SK-N-SH (cell line): Measurements from ENCODE around the gene CATSPER4.

Experiments
- CTCF ChIP-seq: fragments of 200-600 bp; sonication (generic); IDR thresholded peaks from 2 replicates; pipeline ENCODE4 v1.6.1; 2017; ENCODE audit warnings: antibody characterized with exemption, mild to moderate bottlenecking, moderate library complexity
- EZH2phosphoT487 ChIP-seq: fragments of 200-600 bp; sonication (generic); IDR thresholded peaks from 2 replicates; pipeline ENCODE4 v1.6.1; 2017; ENCODE audit warnings: low read depth, mixed run types, mild to moderate bottlenecking, antibody characterized with exemption, moderate library complexity, borderline replicate concordance
- GATA2 ChIP-seq: sonication (generic); formaldehyde crosslinking; IDR thresholded peaks from 2 replicates; pipeline ENCODE4 v1.5.0; 2020; ENCODE audit warnings: mild to moderate bottlenecking, missing genetic modification reagents
- POLR2AphosphoS5 ChIP-seq: IDR thresholded peaks from 2 replicates; pipeline ENCODE4 v1.6.1; 2012; ENCODE audit warnings: low read depth, low read length
- RAD21 ChIP-seq: IDR thresholded peaks from 2 replicates; pipeline ENCODE4 v1.6.1; 2012; ENCODE audit warnings: mild to moderate bottlenecking, low read length
- SMC3 ChIP-seq: IDR thresholded peaks from 2 replicates; pipeline ENCODE4 v1.6.1; 2012; ENCODE audit warnings: low read depth, low read length, improper control_type of control experiment
- USF1 ChIP-seq: IDR thresholded peaks from 2 replicates; pipeline ENCODE4 v1.4.0; 2012; ENCODE audit warnings: low read depth, borderline replicate concordance

- TF ChIP-seq CTCF: no peak
- TF ChIP-seq POLR2AphosphoS5: no peak
- no peak for TF ChIP-seq RAD21
- no peak for TF ChIP-seq GATA2 (CRISPR knock-in tag)
- TF ChIP-seq USF1: no peak
- TF ChIP-seq SMC3: no peak
- TF ChIP-seq EZH2phosphoT487: no peak
Measured at GRCh38 chr1:26221094-26221493, 30.7 kb downstream of the CATSPER4 start.
